HG03575 (cell line): ENCODE results near the gene LRRTM4.
"Not testable (repeated sequence)": the region's sequence is repeated elsewhere in the genome, so short reads cannot be mapped to it uniquely, and the experiment has no call there.

Experiments
- ATAC-seq: cut with Tn5 transposase; IDR thresholded peaks from one replicate; pipeline ENCODE4 v1.9.1; 2021; ENCODE audit not compliant: unreplicated experiment, insufficient number of reproducible peaks, low FRiP score; ENCODE audit errors: extremely low read depth

LRRTM4 gene

DNA sequence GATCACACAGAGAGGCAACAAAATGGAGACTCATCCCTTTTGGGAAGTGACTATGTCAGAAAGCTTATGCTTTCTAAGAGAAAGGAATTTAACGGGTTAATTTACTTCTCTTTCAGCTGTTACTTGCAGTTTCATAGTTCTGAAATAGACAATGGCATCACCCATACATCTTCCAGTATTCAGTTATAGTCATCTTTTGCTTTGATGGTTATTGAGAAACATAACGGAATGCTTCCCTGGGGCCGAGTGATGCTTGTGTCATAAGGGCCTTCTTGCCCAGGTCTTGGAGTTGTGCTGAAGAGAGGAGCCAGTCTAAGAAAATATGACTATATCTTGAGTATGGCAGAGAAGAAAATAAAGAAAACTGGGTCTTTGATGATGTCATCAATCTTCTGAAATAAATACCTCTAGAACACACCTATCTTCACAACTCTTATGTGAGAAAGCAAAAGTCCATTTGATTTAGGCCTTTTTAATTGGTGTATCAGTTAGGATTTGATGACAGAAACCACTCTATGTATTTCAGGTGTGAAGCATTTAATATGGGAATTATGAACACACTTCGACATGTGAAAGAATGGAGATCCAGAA, 328.2 kb downstream of the LRRTM4 start:
- no peak for ATAC-seq

DNA sequence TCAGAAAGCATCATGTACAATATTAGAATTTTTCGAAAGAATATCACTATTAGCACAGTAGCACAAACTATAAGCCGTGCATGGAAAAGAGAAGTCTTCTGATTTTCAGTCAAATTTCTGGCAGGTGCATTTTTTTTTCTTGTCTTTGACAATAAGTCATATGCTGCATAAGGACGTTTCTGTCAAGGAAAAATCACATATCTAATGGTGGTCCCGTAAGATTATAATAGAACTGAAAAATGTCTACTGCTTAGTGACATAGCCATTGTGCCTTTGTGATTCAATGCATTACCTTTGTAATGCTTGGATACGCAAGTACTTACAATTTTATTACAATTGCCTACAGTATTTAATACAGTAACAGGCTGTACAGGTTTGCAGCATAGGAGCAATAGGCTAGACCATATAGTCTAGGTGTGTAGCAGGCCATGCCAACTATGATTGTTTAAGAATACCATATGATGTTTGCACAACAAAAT, 329.3 kb downstream of the LRRTM4 start:
- ATAC-seq: no peak

DNA sequence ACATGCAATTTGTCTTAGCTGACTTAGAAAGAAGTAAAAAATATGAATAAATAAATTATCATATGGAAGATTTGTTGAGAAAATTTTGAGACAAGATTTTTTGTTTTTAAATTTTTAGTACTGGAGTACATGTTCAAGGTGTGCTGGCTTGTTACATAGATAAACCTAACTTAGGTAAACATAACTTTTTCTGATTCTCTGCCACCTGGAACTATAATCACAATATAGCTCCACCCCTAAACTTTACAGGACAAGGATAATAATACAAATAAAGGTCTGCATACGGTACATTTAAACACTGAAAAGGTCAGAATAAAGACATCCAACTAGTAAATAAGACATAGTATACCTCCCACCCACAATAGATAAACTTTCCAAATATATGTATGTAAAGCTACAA, 330.5 kb downstream of the LRRTM4 start:
- ATAC-seq: no peak

DNA sequence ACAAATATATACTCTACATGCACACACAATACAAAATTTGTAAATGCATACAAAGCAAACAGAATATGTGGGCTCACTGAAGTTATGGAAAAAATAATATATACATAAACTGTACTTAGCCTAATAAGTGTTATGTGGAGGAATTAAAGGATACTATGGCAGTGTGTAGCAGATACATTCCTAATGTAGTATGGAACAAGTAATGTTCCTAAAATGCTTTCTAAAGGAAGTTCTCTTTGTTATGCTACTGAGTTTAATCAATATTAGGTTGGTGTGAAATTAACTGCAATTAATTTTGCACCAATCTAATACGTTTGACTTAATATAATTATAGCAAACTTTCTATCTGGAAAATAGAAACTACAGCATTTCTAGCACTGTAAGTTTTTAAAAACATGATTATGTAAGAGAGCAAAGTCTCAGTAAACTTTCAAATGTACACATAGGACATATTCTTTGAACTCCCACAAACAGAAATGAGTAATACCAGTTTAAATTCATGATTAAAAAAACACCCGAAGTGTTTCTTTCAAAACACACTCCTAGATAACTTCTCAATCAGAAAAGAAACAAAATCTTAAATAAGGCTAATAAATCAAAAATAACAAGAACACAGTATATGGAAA, 331.3 kb downstream of the LRRTM4 start:
- no peak for ATAC-seq

DNA sequence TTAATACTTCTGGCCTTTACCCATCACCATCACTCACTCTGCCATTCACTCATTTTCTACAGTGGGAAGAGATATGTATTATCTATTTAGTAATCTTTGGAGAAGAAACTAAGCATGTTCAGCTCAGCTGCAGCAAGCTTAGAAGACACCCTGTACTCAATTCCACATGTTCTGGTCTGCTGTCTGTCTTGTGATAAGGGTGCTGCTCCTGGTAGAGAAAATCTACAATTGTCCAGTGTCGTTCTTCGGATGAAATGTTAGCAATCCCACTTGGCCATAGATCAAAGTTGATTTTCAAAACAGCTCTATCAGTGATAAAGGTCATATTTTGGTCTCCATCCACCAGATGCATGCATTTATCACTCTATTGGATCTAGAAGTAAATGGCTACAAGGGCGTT, 337.1 kb downstream of the LRRTM4 start:
- no peak for ATAC-seq

- ATAC-seq: no peak
Observed at GRCh38 chr2:77179297-77179696, 342.9 kb downstream of the LRRTM4 start.

GRCh38 chr2:77175266-77175780, 346.9 kb downstream of the LRRTM4 start:
- ATAC-seq: not testable (repeated sequence)

GRCh38 chr2:77169426-77169825, 352.8 kb downstream of the LRRTM4 start:
- no peak for ATAC-seq

- not testable (repeated sequence) for ATAC-seq
Observed at GRCh38 chr2:77164021-77164420, 358.2 kb downstream of the LRRTM4 start.

GRCh38 chr2:77161009-77161408, 361.2 kb downstream of the LRRTM4 start:
- ATAC-seq: no peak

- no peak for ATAC-seq
Observed at GRCh38 chr2:77156599-77156998, 365.6 kb downstream of the LRRTM4 start.

DNA sequence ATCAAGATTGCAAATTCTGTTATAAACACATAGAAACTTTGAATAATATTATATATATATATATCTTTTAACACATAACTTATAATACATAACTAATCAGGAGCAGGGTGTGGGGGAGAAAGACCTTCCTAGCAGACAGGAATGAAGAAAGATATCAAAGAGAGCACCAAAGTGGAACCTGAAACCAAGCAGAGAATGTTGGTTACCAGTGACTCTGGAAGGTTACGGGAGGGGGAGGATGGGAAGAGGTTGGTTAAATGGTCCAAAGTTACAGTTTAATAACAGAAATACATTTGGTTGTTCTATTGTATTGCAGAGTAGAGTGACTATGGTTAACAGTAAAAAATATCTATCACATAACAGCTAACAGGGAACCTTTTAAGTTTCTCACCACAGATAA, 366.7 kb downstream of the LRRTM4 start:
- ATAC-seq: no peak

GRCh38 chr2:77149565-77149964, 372.6 kb downstream of the LRRTM4 start:
- ATAC-seq: no peak

GRCh38 chr2:77147153-77147552, 375.0 kb downstream of the LRRTM4 start:
- ATAC-seq: no peak

- ATAC-seq: no peak
Observed at GRCh38 chr2:77144772-77145171, 377.4 kb downstream of the LRRTM4 start.

DNA sequence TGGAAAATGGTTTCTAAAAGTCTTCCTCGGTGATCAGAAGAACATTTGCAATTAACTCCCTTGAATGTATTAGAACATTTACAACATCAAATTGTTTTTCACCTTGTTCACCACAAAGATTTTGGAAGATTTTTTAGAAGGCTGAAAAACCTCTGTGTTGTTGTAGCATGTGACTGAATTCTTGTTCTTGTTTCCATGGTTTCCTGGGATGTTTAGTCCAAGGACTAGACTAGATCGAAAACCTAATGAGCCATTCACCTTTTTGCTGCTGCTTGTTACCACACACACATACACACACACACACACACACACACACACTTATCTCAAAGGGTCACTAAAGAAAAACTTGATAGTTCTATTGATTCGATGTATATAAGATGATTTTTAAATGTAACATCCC, 380.0 kb downstream of the LRRTM4 start:
- no peak for ATAC-seq

DNA sequence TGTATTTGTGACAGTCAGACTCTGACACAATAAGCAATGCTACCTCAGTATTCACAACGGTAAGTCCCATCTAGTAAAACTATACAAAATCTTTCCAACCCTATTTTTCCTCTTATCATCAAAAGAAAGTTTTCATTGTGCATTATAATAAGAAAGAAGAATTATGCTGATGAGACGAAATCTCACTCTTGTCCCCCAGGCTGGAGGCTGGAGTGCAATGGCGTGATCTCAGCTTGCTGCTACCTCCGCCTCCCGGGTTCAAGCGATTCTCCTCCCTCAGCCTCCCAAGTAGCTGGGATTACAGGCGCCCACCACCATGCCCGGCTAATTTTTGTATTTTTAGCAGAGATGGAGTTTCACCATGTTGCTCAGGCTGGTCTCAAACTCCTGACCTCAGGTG, 393.7 kb downstream of the LRRTM4 start:
- not testable (repeated sequence) for ATAC-seq

DNA sequence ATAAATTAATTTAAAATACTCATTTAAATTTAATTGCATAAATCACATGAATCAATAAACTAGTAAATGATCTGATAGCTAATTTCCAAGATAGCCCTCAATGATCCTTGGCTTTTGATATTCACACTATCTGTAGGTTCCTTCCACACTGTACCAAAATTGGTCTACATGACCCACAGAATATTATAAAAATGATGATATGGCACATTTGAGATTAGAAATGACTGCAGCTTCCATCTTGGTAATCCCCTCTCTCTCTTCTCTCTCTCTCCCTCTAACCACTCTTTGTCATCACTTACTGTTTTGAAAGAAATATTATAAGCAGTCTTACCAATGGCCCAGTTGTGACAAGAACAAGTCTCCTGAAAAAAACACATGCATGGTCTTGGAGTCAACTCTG, 394.8 kb downstream of the LRRTM4 start:
- no peak for ATAC-seq

DNA sequence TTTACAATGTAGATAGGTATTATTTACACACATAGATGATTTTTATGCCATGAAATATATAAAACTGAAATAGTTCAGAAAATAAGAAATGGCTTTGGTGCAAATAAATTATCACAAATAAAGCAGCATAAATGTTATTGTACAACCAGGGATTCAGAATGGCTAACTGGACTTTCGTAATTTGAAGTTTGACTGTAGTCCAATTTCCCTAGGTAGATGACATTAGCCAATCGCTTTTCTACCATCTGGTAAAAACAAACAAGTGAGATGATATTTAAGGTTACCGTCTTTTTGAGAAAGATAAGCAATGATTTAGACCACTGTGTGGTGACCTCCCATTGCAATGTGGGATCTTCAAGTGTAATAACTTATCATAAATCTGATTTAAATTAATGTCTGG, 400.7 kb downstream of the LRRTM4 start:
- ATAC-seq: no peak

DNA sequence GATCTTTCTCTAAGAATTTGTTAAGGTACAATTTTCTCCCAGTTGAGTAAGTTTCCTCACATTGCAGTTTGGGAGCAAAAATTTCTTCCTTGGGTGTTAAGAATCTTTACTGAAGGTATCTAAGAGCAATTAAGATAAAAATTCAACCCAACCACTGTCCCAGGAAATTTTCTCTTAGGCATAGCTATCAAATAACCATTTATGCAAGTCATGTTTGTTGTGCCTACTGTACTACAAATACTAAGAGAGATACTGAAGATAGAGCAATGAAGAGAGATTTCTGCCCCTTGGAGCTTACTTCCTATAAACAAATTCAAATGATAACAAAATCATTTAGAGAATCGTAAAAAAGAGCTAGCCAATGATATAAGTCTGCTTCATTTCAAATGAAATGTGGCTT, 402.8 kb downstream of the LRRTM4 start:
- ATAC-seq: no peak

GRCh38 chr2:77108915-77109314, 413.3 kb downstream of the LRRTM4 start:
- no peak for ATAC-seq
